Aorta (tissue), 5 donors: ENCODE measurements around the gene INPP4A. TPM values are rescaled to one million over a fixed set of nuclear protein-coding genes. Genes with fewer than 3 reads are reported as not detected.

Experiments
- ATAC-seq: fragments of 200-7000 bp; cut with Tn5 transposase; one replicate; pipeline ENCODE4 v1.9.1; 2022; ENCODE audit warnings: moderate library complexity; ENCODE audit not compliant: low FRiP score
- DNase-seq, 2 donors: peaks; one replicate each; pipeline ENCODE4 v3.0.0-alpha.2; 2020
- H3K27ac ChIP-seq, 2 donors: one replicate each; pipeline ENCODE4 v1.5.1; 2013; ENCODE audit warnings: low read length in 2 of 2, mild to moderate bottlenecking in 2 of 2, moderate library complexity in 2 of 2, control low read depth in 1 of 2, inconsistent platforms in 1 of 2, low read depth in 1 of 2
- H3K27me3 ChIP-seq, 2 donors: one replicate each; pipeline ENCODE4 v1.6.1; 2013; ENCODE audit warnings: control low read depth in 1 of 2, low read length in 1 of 2, mild to moderate bottlenecking in 1 of 2, moderate library complexity in 1 of 2; ENCODE audit not compliant: insufficient read depth in 2 of 2, control insufficient read depth in 1 of 2
- H3K36me3 ChIP-seq, 2 donors: one replicate each; pipeline ENCODE4 v1.6.1; 2013; ENCODE audit warnings: control low read depth in 1 of 2, low read length in 1 of 2, mild to moderate bottlenecking in 1 of 2; ENCODE audit not compliant: insufficient read depth in 2 of 2, control insufficient read depth in 1 of 2
- H3K4me1 ChIP-seq, 2 donors: one replicate each; pipeline ENCODE4 v1.6.1; 2013; ENCODE audit warnings: low read length in 2 of 2, control low read depth in 1 of 2, mild to moderate bottlenecking in 1 of 2, moderate library complexity in 1 of 2; ENCODE audit not compliant: insufficient read depth in 2 of 2, control insufficient read depth in 1 of 2
- H3K4me3 ChIP-seq, 2 donors: one replicate each; pipeline ENCODE4 v1.5.1; 2013; ENCODE audit warnings: low read length in 2 of 2, control low read depth in 1 of 2, mild to moderate bottlenecking in 1 of 2
- H3K9me3 ChIP-seq: one replicate; pipeline ENCODE4 v1.6.1; 2013; ENCODE audit warnings: mild to moderate bottlenecking, low read length; ENCODE audit not compliant: control insufficient read depth
- WGBS, 2 donors: extraction: QIAGEN DNeasy Blood & Tissue Kit; methylation state at CpG; one replicate each; pipeline ENCODE4 v1.1.7; 2013; 5-methylcytosine and 5-hydroxymethylcytosine counted together
- intact Hi-C, 2 donors: fragments of 100-400 bp; cut with DNase I; formaldehyde crosslinking; loops; one replicate each; pipeline versions ENCODE4 v1.14.2 to v1.15.0; 2022
- polyA plus RNA-seq, 2 donors: library from polyadenylated mRNA; stranded (reverse); fragments of 200-250 nt; gene quantifications; one replicate each; pipeline ENCODE4 v1.2.3, GENCODE V29; 2013
- total RNA-seq, 2 donors: library from RNA; stranded (reverse); fragmentation: NEBNext Ultra II Directional; extraction: Animal tissue kit (Norgen Biotek cat#: 25700); gene quantifications; one replicate each; pipeline ENCODE4 v1.2.1, GENCODE V29; 2021
- donor health status: healthy with polysubstance abuse.
- donor health status: Bipolar disorder and iron deficiency.
- donor health status: DM: no; HTN: no; CAD: no.
- donor health status: DM: no; HTN: no; CAD: no.
- donor health status: DM: yes; HTN: yes; CAD: no.

The INPP4A gene
- total and polyA plus RNA-seq, 4 donors: 2.9 to 43.4 (median 21.4) TPM

GRCh38 chr2:98538280-98539041, 93.8 kb downstream of the INPP4A start:
- intact Hi-C loops: no loop called here
- peaks cover 3 to 7% of the 10 kb centered on the region in 2 donors for H3K36me3 ChIP-seq
- DNase-seq: no peak

GRCh38 chr2:98539056-98539735, 94.5 kb downstream of the INPP4A start:
- Histone ChIP-seq H3K36me3 (peaks cover under 1 to 10% of the 10 kb centered on the region in 2 donors), H3K4me1 (no peaks in the 10 kb centered on the region), H3K4me3 (no peak overlapping the region), H3K27me3 (no peaks in the 10 kb centered on the region), H3K27ac (no peak overlapping the region), H3K9me3 (no peaks in the 10 kb centered on the region)
- DNase-seq: no peak
- intact Hi-C loops: no loop called here
- no peak for ATAC-seq
- WGBS, 2 donors: 96 to 97% methylated on average over 13 of the region's 13 CpGs

More at GRCh38 chr2:98538280-98539041, 93.8 kb downstream of the INPP4A start:
- no peaks in the 10 kb centered on the region for H3K4me1 ChIP-seq
- no peaks in the 10 kb centered on the region for H3K27me3 ChIP-seq
- no peak for ATAC-seq
- WGBS, 2 donors: 90 to 91% methylated on average over 11 of the region's 11 CpGs
- no peak overlapping the region for H3K4me3 ChIP-seq
- no peaks in the 10 kb centered on the region for H3K9me3 ChIP-seq
- no peak overlapping the region for H3K27ac ChIP-seq

DNA sequence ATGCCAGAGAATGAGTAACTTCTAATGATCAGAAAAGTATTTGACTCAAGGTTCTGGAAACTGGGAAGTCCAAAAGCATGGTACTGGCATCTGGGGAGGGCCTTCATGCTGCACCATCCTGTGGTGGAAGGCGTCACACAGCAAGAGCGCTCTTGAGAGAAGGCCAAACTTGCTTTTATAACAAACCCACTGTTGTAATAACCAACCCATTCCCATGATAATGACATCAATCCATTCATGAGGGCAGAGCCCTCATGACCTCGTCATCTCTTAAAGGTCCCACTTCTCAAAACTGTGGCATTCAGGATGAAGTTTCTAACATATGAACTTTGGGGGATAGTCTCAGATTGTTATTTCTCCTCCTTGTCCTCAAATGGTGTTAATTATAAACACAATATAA, 95.9 kb downstream of the INPP4A start:
- DNase-seq: no peak
- 95 to 98% methylated on average over 3 of the region's 3 CpGs for WGBS, 2 donors
- ATAC-seq: no peak
- intact Hi-C loops: no loop called here
- Histone ChIP-seq H3K9me3 (no peaks in the 10 kb centered on the region), H3K36me3 (peaks cover 0 to 12% of the 10 kb centered on the region in 2 donors), H3K27me3 (no peaks in the 10 kb centered on the region), H3K4me1 (no peaks in the 10 kb centered on the region), H3K4me3 (no peak overlapping the region), H3K27ac (no peak overlapping the region)

DNA sequence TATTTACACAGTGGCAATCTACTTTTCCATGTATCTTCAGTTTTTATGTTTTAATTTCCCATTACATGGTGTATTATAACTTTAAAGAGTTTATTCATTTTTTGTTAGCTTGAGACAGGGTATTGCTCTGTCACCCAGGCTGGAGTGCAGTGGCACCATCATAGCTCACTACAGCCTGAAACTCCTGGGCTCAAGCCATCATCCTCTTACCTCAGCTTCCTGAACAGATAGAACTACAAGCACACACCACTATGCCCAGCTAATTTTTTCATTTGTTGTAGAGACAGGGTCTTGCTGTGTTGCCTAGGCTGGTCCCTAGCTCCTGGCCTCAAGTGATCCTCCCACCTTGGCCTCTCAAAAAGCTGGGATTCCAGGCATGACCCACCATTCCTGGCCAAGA, 96.8 kb downstream of the INPP4A start:
- peaks cover 0 to 12% of the 10 kb centered on the region in 2 donors for H3K36me3 ChIP-seq
- H3K27ac ChIP-seq: no peak overlapping the region
- DNase-seq: no peak
- H3K4me3 ChIP-seq: no peak overlapping the region
- intact Hi-C loops: no loop called here
- H3K4me1 ChIP-seq: no peaks in the 10 kb centered on the region
- H3K9me3 ChIP-seq: no peaks in the 10 kb centered on the region
- no peaks in the 10 kb centered on the region for H3K27me3 ChIP-seq
- no peak for ATAC-seq

DNA sequence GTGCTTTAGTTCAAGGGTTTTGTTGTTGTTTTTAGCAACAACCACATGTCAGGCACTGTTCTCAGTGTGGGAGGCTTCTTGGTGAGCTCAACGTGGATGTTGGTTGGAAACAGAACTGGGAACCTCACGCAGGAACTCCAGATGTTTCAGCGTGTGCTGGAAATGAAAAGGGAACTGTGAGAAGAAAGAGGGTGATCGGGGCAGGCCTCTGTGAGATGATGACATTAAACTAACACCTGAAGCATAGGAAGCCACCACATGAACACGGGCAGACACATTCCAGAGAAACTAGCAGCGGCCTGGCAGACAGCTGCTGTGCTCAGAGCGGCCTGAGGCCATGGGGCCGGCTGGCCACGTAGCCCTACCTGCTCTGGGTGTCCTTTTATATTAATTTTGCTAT, 97.2 kb downstream of the INPP4A start:
- Histone ChIP-seq H3K27me3 (no peaks in the 10 kb centered on the region), H3K27ac (no peak overlapping the region), H3K4me3 (no peak overlapping the region), H3K9me3 (no peaks in the 10 kb centered on the region), H3K4me1 (no peaks in the 10 kb centered on the region), H3K36me3 (peaks cover 0 to 13% of the 10 kb centered on the region in 2 donors)
- intact Hi-C loops: no loop called here
- ATAC-seq (no peak), DNase-seq (no peak)
- 85 to 89% methylated on average over 9 of the region's 9 CpGs for WGBS, 2 donors

GRCh38 chr2:98543214-98543613, 98.6 kb downstream of the INPP4A start:
- Histone ChIP-seq H3K4me3 (no peak overlapping the region), H3K36me3 (peaks cover 0 to 15% of the 10 kb centered on the region in 2 donors), H3K9me3 (no peaks in the 10 kb centered on the region), H3K27me3 (no peaks in the 10 kb centered on the region), H3K4me1 (no peaks in the 10 kb centered on the region), H3K27ac (no peak overlapping the region)
- intact Hi-C loops: no loop called here
- 89 to 91% methylated on average over 11 of the region's 11 CpGs for WGBS, 2 donors
- DNase-seq (no peak), ATAC-seq (no peak)

- Histone ChIP-seq H3K4me1 (no peaks in the 10 kb centered on the region), H3K36me3 (peaks cover 0 to 15% of the 10 kb centered on the region in 2 donors), H3K27ac (no peak overlapping the region), H3K27me3 (no peaks in the 10 kb centered on the region), H3K4me3 (no peak overlapping the region), H3K9me3 (no peaks in the 10 kb centered on the region)
- WGBS, 2 donors: 92 to 97% methylated on average over 6 of the region's 6 CpGs
- intact Hi-C loops: no loop called here
- DNase-seq (no peak), ATAC-seq (no peak)
Measured at GRCh38 chr2:98543842-98544241, 99.2 kb downstream of the INPP4A start.

DNA sequence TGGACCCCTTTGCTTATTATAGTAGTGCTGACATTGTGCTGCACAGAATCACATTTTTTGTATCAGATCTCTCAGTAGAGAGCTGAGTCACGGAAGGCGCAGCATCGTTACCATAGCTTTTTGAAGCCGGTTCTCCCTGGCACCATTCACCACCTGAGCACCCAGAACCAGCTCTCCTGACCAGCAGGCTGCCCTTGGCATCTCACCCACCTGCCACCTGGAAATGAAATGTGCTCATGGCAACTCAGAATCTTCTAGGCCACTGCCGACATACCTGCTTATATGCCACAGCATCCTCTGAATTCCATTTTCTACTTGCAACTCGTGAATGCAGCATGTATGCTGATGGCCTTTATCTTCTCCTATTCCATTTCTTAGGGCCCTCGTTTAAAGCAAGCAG, 100.9 kb downstream of the INPP4A start:
- no peak overlapping the region for H3K4me3 ChIP-seq
- no peak for ATAC-seq
- no peaks in the 10 kb centered on the region for H3K4me1 ChIP-seq
- H3K36me3 ChIP-seq: peaks cover 0 to 15% of the 10 kb centered on the region in 2 donors
- DNase-seq: no peak
- no peaks in the 10 kb centered on the region for H3K9me3 ChIP-seq
- intact Hi-C loops: no loop called here
- WGBS, 2 donors: 92 to 95% methylated on average over 7 of the region's 7 CpGs
- no peaks in the 10 kb centered on the region for H3K27me3 ChIP-seq
- H3K27ac ChIP-seq: no peak overlapping the region

GRCh38 chr2:98546186-98546585, 101.5 kb downstream of the INPP4A start:
- no peaks in the 10 kb centered on the region for H3K9me3 ChIP-seq
- 89 to 91% methylated on average over 3 of the region's 3 CpGs for WGBS, 2 donors
- ATAC-seq: no peak
- H3K36me3 ChIP-seq: peaks cover 0 to 15% of the 10 kb centered on the region in 2 donors
- DNase-seq: no peak
- intact Hi-C loops: no loop called here
- no peaks in the 10 kb centered on the region for H3K4me1 ChIP-seq
- H3K4me3 ChIP-seq: no peak overlapping the region
- no peaks in the 10 kb centered on the region for H3K27me3 ChIP-seq
- no peak overlapping the region for H3K27ac ChIP-seq
